WTC11 (cell line): ENCODE data around the gene BACH2. TPM values are rescaled to one million over a fixed set of nuclear protein-coding genes. Genes with fewer than 3 reads are reported as not detected.

ENCODE experiments used
- ATAC-seq: fragments of 200-7000 bp; cut with Tn5 transposase; 2 replicates; pipeline ENCODE4 v1.10.0; 2021; ENCODE audit warnings: mild to moderate bottlenecking, moderate library complexity
- CTCF ChIA-PET: fragments of 300-600 bp; sonication (Branson Sonifier 250); formaldehyde crosslinking; loops from one replicate; lab custom pipeline; 2021; ENCODE audit warnings: antibody characterized with exemption; lab: Charles Lee
- POLR2A ChIA-PET: fragments of 350-600 bp; sonication (Branson Sonifier 250); formaldehyde crosslinking; loops from one replicate; lab custom pipeline; 2021; ENCODE audit warnings: antibody characterized with exemption; lab: Charles Lee
- DNase-seq: peaks from one replicate; pipeline ENCODE4 v3.0.0; 2021; ENCODE audit warnings: low spot score
- H3K27ac Mint-ChIP-seq: 2 replicates; pipeline ENCODE4 v1.8.0; 2021; ENCODE audit warnings: mixed read lengths
- H3K27me3 Mint-ChIP-seq: 2 replicates; pipeline ENCODE4 v1.8.0; 2021; ENCODE audit warnings: low read depth, mild to moderate bottlenecking, moderate library complexity, mixed read lengths
- H3K36me3 Mint-ChIP-seq: 2 replicates; pipeline ENCODE4 v1.8.0; 2021; ENCODE audit warnings: mixed read lengths
- H3K4me1 Mint-ChIP-seq: 2 replicates; pipeline ENCODE4 v1.8.0; 2022; ENCODE audit warnings: mixed read lengths
- H3K4me3 Mint-ChIP-seq: 2 replicates; pipeline ENCODE4 v1.8.0; 2021; ENCODE audit warnings: mild to moderate bottlenecking, moderate library complexity, mixed read lengths
- H3K9me3 Mint-ChIP-seq: 2 replicates; pipeline ENCODE4 v1.8.0; 2021; ENCODE audit warnings: mixed read lengths
- ATF6 ChIP-seq: sonication (generic); formaldehyde crosslinking; IDR thresholded peaks from 2 replicates; pipeline ENCODE4 v1.8.1; 2023; ENCODE audit warnings: mild to moderate bottlenecking, missing genetic modification reagents
- CREM ChIP-seq: sonication (generic); formaldehyde crosslinking; IDR thresholded peaks from 2 replicates; pipeline ENCODE4 v1.8.1; 2022; ENCODE audit warnings: mild to moderate bottlenecking, missing genetic modification reagents, moderate library complexity
- ELF4 ChIP-seq: sonication (generic); formaldehyde crosslinking; IDR thresholded peaks from 2 replicates; pipeline ENCODE4 v1.8.1; 2022; ENCODE audit warnings: low read depth, mild to moderate bottlenecking, moderate library complexity, missing genetic modification reagents
- ETV6 ChIP-seq: sonication (generic); formaldehyde crosslinking; IDR thresholded peaks from 2 replicates; pipeline ENCODE4 v1.8.1; 2022; ENCODE audit warnings: mild to moderate bottlenecking, missing genetic modification reagents
- IRF2 ChIP-seq: sonication (generic); formaldehyde crosslinking; IDR thresholded peaks from 2 replicates; pipeline ENCODE4 v1.8.0; 2022; ENCODE audit warnings: low read depth, missing genetic modification reagents, borderline replicate concordance
- MLX ChIP-seq: sonication (generic); formaldehyde crosslinking; IDR thresholded peaks from 2 replicates; pipeline ENCODE4 v1.8.1; 2023; ENCODE audit warnings: mild to moderate bottlenecking, missing genetic modification reagents, moderate library complexity
- MYBL2 ChIP-seq: sonication (generic); formaldehyde crosslinking; IDR thresholded peaks from 2 replicates; pipeline ENCODE4 v1.8.1; 2023; ENCODE audit warnings: mild to moderate bottlenecking, moderate library complexity, missing genetic modification reagents
- NFE2L1 ChIP-seq: sonication (generic); formaldehyde crosslinking; IDR thresholded peaks from 2 replicates; pipeline ENCODE4 v1.8.1; 2023; ENCODE audit warnings: missing genetic modification reagents
- SOX15 ChIP-seq: fragments of 250-450 bp; sonication (Bioruptor Pico); IDR thresholded peaks from 2 replicates; pipeline ENCODE4 v1.9.0; 2021; ENCODE audit warnings: mild to moderate bottlenecking
- SP1 ChIP-seq: sonication (generic); formaldehyde crosslinking; conservative IDR thresholded peaks from 2 replicates; pipeline ENCODE4 v1.8.1; 2022; ENCODE audit warnings: missing genetic modification reagents
- TP53 ChIP-seq: sonication (generic); formaldehyde crosslinking; IDR thresholded peaks from 2 replicates; pipeline ENCODE4 v1.8.1; 2023; ENCODE audit warnings: mild to moderate bottlenecking, missing genetic modification reagents
- ZBTB43 ChIP-seq: sonication (generic); formaldehyde crosslinking; IDR thresholded peaks from 2 replicates; pipeline ENCODE4 v1.8.1; 2023; ENCODE audit warnings: mild to moderate bottlenecking, missing genetic modification reagents
- ZMAT4 ChIP-seq: fragments of 250-450 bp; sonication (Bioruptor Pico); IDR thresholded peaks from 2 replicates; pipeline ENCODE4 v1.9.0; 2021; ENCODE audit warnings: mild to moderate bottlenecking
- ZNF219 ChIP-seq: sonication (generic); formaldehyde crosslinking; IDR thresholded peaks from 2 replicates; pipeline ENCODE4 v1.8.0; 2023; ENCODE audit warnings: missing genetic modification reagents, mild to moderate bottlenecking, borderline replicate concordance
- ZNF423 ChIP-seq: fragments of 250-450 bp; sonication (Bioruptor Pico); IDR thresholded peaks from 2 replicates; pipeline ENCODE4 v2.1.2; 2022; ENCODE audit warnings: mild to moderate bottlenecking, moderate library complexity
- ZNF671 ChIP-seq: fragments of 250-450 bp; sonication (Bioruptor Pico); IDR thresholded peaks from 2 replicates; pipeline ENCODE4 v1.8.0; 2021; ENCODE audit warnings: mild to moderate bottlenecking
- ZSCAN18 ChIP-seq: fragments of 250-450 bp; sonication (Bioruptor Pico); IDR thresholded peaks from 2 replicates; pipeline ENCODE4 v2.1.2; 2022; ENCODE audit warnings: mild to moderate bottlenecking, moderate library complexity
- total RNA-seq: library from RNA; stranded (reverse); gene quantifications from 3 replicates; pipeline ENCODE4 v1.2.3, GENCODE V29; 2021
- TF ChIP-seq, protein P1 (sequence below): sonication (generic); formaldehyde crosslinking; IDR thresholded peaks from 2 replicates; pipeline ENCODE4 v1.8.0; 2022; ENCODE audit warnings: mild to moderate bottlenecking, missing genetic modification reagents
- TF ChIP-seq, protein P2 (sequence below): sonication (generic); formaldehyde crosslinking; IDR thresholded peaks from 2 replicates; pipeline ENCODE4 v1.8.1; 2022; ENCODE audit warnings: mild to moderate bottlenecking, moderate library complexity, missing genetic modification reagents

Gene BACH2
- total RNA-seq, 1 experiment from 2014 or later = 5.9 TPM

GRCh38 chr6:90095788-90096187 is 200.9 kb downstream of the BACH2 start:
- no peak for DNase-seq
- no peak for TF ChIP-seq ETV6
- no peak for TF ChIP-seq ATF6 (CRISPR knock-in tag)
- TF ChIP-seq TP53 (CRISPR knock-in tag) = no peak
- TF ChIP-seq ZNF219 = no peak
- no peak for TF ChIP-seq SP1
- no peak for TF ChIP-seq ZSCAN18 (CRISPR knock-in tag)
- TF ChIP-seq MYBL2 (CRISPR knock-in tag) = no peak
- TF ChIP-seq CREM (CRISPR knock-in tag) = no peak
- TF ChIP-seq, all 79 proteins: peak for 0
- Mint-ChIP-seq H3K36me3 (no peaks in the 10 kb centered on the region), H3K27ac (no peak overlapping the region), H3K4me1 (no peaks in the 10 kb centered on the region), H3K9me3 (no peaks in the 10 kb centered on the region), H3K27me3 (no peaks in the 10 kb centered on the region), H3K4me3 (no peak overlapping the region)
- no peak for ATAC-seq
- POLR2A ChIA-PET = no interaction called here
- CTCF ChIA-PET = no interaction called here

DNA sequence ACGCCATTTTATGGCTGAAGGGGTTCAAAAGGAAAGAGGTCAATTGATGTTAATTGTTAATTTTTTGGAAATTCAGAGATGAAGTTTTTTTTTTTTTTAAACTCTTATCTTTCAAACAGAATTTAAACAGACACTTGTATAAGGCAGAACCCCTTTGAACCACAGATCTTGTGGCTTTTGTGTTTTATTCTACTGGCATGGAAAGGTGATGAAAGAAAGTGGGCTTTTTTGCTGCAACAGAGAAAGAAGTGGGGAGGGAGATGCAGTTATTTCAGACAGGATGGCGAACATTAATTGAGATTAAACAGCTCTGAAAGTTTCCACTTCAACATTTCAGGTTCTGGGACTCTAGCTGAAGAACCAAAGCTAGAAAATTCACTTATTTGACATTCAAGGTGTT is 201.5 kb downstream of the BACH2 start:
- Mint-ChIP-seq H3K27ac (no peak overlapping the region), H3K36me3 (no peaks in the 10 kb centered on the region), H3K4me3 (no peak overlapping the region), H3K4me1 (no peaks in the 10 kb centered on the region), H3K9me3 (no peaks in the 10 kb centered on the region), H3K27me3 (no peaks in the 10 kb centered on the region)
- ATAC-seq = no peak
- POLR2A ChIA-PET = no interaction called here
- no peak for DNase-seq
- CTCF ChIA-PET = no interaction called here
- TF ChIP-seq, protein P1, sequence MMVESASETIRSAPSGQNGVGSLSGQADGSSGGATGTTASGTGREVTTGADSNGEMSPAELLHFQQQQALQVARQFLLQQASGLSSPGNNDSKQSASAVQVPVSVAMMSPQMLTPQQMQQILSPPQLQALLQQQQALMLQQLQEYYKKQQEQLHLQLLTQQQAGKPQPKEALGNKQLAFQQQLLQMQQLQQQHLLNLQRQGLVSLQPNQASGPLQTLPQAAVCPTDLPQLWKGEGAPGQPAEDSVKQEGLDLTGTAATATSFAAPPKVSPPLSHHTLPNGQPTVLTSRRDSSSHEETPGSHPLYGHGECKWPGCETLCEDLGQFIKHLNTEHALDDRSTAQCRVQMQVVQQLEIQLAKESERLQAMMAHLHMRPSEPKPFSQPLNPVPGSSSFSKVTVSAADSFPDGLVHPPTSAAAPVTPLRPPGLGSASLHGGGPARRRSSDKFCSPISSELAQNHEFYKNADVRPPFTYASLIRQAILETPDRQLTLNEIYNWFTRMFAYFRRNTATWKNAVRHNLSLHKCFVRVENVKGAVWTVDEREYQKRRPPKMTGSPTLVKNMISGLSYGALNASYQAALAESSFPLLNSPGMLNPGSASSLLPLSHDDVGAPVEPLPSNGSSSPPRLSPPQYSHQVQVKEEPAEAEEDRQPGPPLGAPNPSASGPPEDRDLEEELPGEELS (CRISPR knock-in tag) = no peak

DNA sequence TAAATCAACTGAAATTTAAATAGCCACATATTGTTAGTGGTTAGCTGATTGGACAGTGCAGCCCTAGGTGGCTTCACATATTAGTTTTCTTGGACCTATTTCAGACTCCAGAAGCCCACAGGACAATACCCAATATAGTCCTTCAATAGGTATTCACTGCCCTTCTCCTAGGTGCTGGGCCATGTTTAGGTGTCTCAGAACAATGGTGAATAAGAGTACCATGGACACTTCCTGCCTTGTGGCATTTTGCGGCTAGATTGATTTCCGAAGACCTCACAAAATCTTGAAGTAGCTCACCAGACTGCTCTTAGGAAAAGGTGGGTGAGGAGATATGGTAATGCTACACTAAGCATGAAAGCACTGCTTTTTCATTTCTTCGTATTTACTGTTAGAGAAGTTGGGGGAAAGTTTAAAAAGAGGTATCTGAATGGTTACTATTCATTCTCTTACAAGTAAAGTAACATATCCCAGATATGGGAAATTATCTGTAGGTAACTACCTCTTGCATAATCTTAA is 203.0 kb downstream of the BACH2 start:
- Mint-ChIP-seq H3K9me3 (no peaks in the 10 kb centered on the region), H3K4me1 (no peaks in the 10 kb centered on the region), H3K36me3 (no peaks in the 10 kb centered on the region), H3K27me3 (no peaks in the 10 kb centered on the region), H3K4me3 (no peak overlapping the region), H3K27ac (no peak overlapping the region)
- CTCF ChIA-PET = no interaction called here
- POLR2A ChIA-PET = no interaction called here
- TF ChIP-seq MYBL2 (CRISPR knock-in tag) (no peak), ZNF423 (no peak), NFE2L1 (CRISPR knock-in tag) (no peak), ZNF671 (CRISPR knock-in tag) (no peak)
- TF ChIP-seq, protein P2, sequence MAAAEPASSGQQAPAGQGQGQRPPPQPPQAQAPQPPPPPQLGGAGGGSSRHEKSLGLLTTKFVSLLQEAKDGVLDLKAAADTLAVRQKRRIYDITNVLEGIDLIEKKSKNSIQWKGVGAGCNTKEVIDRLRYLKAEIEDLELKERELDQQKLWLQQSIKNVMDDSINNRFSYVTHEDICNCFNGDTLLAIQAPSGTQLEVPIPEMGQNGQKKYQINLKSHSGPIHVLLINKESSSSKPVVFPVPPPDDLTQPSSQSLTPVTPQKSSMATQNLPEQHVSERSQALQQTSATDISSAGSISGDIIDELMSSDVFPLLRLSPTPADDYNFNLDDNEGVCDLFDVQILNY (CRISPR knock-in tag) = no peak
- no peak for ATAC-seq
- no peak for DNase-seq

DNA sequence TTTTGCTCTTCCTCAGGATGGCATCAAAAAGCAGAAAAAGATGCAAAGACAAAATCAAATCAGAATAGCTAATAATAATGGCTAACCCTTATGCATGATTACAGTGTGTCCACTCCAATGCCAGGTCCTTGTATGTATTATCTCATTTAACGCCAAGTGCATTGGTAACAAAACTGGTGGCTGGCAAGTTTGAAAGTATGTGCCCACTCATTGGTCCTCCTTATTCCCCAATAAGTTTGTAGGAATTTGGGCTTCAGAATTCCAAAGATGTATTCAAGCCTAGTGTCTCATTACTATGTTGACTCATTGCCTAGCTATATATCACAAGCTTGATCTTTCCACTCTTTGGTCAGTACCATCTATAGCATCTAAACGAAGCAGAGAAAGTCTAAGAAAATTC is 205.8 kb downstream of the BACH2 start:
- H3K36me3 Mint-ChIP-seq = no peaks in the 10 kb centered on the region
- no peak overlapping the region for H3K27ac Mint-ChIP-seq
- POLR2A ChIA-PET = no interaction called here
- DNase-seq (no peak), ATAC-seq (no peak)
- H3K27me3 Mint-ChIP-seq = no peaks in the 10 kb centered on the region
- CTCF ChIA-PET = no interaction called here
- no peak overlapping the region for H3K4me3 Mint-ChIP-seq
- H3K4me1 Mint-ChIP-seq = no peaks in the 10 kb centered on the region
- no peaks in the 10 kb centered on the region for H3K9me3 Mint-ChIP-seq
- TF ChIP-seq ELF4 (CRISPR knock-in tag) (no peak), ZMAT4 (CRISPR knock-in tag) (no peak), SOX15 (no peak), ZSCAN18 (CRISPR knock-in tag) (no peak), MLX (no peak), IRF2 (no peak), ZBTB43 (CRISPR knock-in tag) (no peak), ZNF671 (CRISPR knock-in tag) (no peak)
